Activated CD8-positive, alpha-beta T cell treated with anti-CD3 and anti-CD28 coated beads for 36 hours (primary cell): Measurements from ENCODE around the gene ARHGAP44. TPM values are rescaled to one million over a fixed set of nuclear protein-coding genes. Genes with fewer than 3 reads are reported as not detected.

Experiments used
- ATAC-seq: fragments of 200-7000 bp; cut with Tn5 transposase; one replicate; pipeline ENCODE4 v1.10.0; 2021; ENCODE audit warnings: mild to moderate bottlenecking, moderate library complexity
- CTCF ChIA-PET: fragments of 350-600 bp; sonication (Branson Sonifier 250); formaldehyde crosslinking; loops from one replicate; lab custom pipeline; 2021; ENCODE audit warnings: antibody characterized with exemption; lab: Charles Lee
- POLR2A ChIA-PET: fragments of 350-600 bp; sonication (Branson Sonifier 250); formaldehyde crosslinking; loops from one replicate; lab custom pipeline; 2021; ENCODE audit warnings: antibody characterized with exemption; lab: Charles Lee
- DNase-seq: peaks from one replicate; pipeline ENCODE4 v3.0.0-alpha.2; 2020
- H3K27ac Mint-ChIP-seq: one replicate; pipeline ENCODE4 v1.8.0; 2021; ENCODE audit warnings: mild to moderate bottlenecking, mixed read lengths
- H3K27me3 Mint-ChIP-seq: one replicate; pipeline ENCODE4 v1.8.0; 2021; ENCODE audit warnings: mixed read lengths
- H3K36me3 Mint-ChIP-seq: one replicate; pipeline ENCODE4 v1.8.0; 2021; ENCODE audit warnings: low read depth, mixed read lengths
- H3K4me1 Mint-ChIP-seq: one replicate; pipeline ENCODE4 v1.8.0; 2021; ENCODE audit warnings: low read depth, mixed read lengths
- H3K4me3 Mint-ChIP-seq: one replicate; pipeline ENCODE4 v1.8.0; 2021; ENCODE audit warnings: mild to moderate bottlenecking, moderate library complexity, mixed read lengths
- H3K9me3 Mint-ChIP-seq: one replicate; pipeline ENCODE4 v1.8.0; 2021; ENCODE audit warnings: mixed read lengths
- CTCF ChIP-seq: fragments of 200-600 bp; IDR thresholded peaks from one replicate; pipeline ENCODE4 v1.8.0; 2022; ENCODE audit warnings: antibody characterized with exemption, mild to moderate bottlenecking
- intact Hi-C: fragments of 100-400 bp; cut with micrococcal nuclease; formaldehyde crosslinking; loops from one replicate; pipeline ENCODE4 v1.10.0; 2022
- total RNA-seq, 2 experiments: library from RNA; stranded (reverse); gene quantifications; one replicate each; pipeline ENCODE4 v1.2.3, GENCODE V29; 2021

The ARHGAP44 gene
- total RNA-seq, 2 experiments from 2014 or later, result 0.22 to 0.50 TPM

GRCh38 chr17:13030459-13031300, 241.4 kb downstream of the ARHGAP44 start:
- peak; percentile 74 for ATAC-seq
- H3K4me3 Mint-ChIP-seq, result no peak overlapping the region
- CTCF ChIA-PET, result interaction anchor here (0.6 to 6.1 kb wide), 27 partner anchors 7 to 1896 kb away, joined by 3 to 214 read pairs (median 5); partner anchors contain the start of gene ELAC2

GRCh38 chr17:13031718-13032350, 242.5 kb downstream of the ARHGAP44 start:
- H3K4me1 Mint-ChIP-seq, result peaks cover 6% of the 10 kb centered on the region
- H3K9me3 Mint-ChIP-seq, result no peaks in the 10 kb centered on the region
- TF ChIP-seq CTCF, result peak; percentile 84
- ChIA-PET CTCF (interaction anchor here (1.1 to 6.1 kb wide), 12 partner anchors 8 to 1895 kb away, joined by 3 to 214 read pairs (median 7); partner anchors contain the start of gene ELAC2), POLR2A (interaction anchor here (1.2 kb wide), 1 partner anchor 13 kb away, joined by 5 read pairs; the partner anchor contains the start of gene ELAC2)
- DNase-seq (peak; percentile 65), ATAC-seq (peak; percentile 79)
- intact Hi-C loops, result no loop called here
- H3K27ac Mint-ChIP-seq, result peak overlapping the region; percentile 48
- no peaks in the 10 kb centered on the region for H3K36me3 Mint-ChIP-seq
- peaks cover 2% of the 10 kb centered on the region for H3K27me3 Mint-ChIP-seq
- no peak overlapping the region for H3K4me3 Mint-ChIP-seq

More at GRCh38 chr17:13030459-13031300, 241.4 kb downstream of the ARHGAP44 start:
- Mint-ChIP-seq H3K36me3 (no peaks in the 10 kb centered on the region), H3K9me3 (no peaks in the 10 kb centered on the region), H3K4me1 (peaks cover 6% of the 10 kb centered on the region), H3K27me3 (peaks cover 8% of the 10 kb centered on the region), H3K27ac (no peak overlapping the region)
- POLR2A ChIA-PET, result interaction anchor here (0.6 to 1.4 kb wide), 3 partner anchors 12 to 1271 kb away, joined by 3 to 11 read pairs (median 3); partner anchors contain the start of gene ELAC2
- intact Hi-C loops, result no loop called here
- peak; percentile 79 for TF ChIP-seq CTCF
- peak; percentile 68 for DNase-seq

- ATAC-seq (no peak), DNase-seq (no peak)
- no peaks in the 10 kb centered on the region for H3K27me3 Mint-ChIP-seq
- TF ChIP-seq CTCF, result no peak
- H3K4me1 Mint-ChIP-seq, result peaks cover 6% of the 10 kb centered on the region
- H3K27ac Mint-ChIP-seq, result no peak overlapping the region
- intact Hi-C loops, result no loop called here
- POLR2A ChIA-PET, result no interaction called here
- no peaks in the 10 kb centered on the region for H3K9me3 Mint-ChIP-seq
- CTCF ChIA-PET, result no interaction called here
- H3K4me3 Mint-ChIP-seq, result no peak overlapping the region
- no peaks in the 10 kb centered on the region for H3K36me3 Mint-ChIP-seq
These were observed 246.1 kb downstream of the ARHGAP44 start for GRCh38 chr17:13035420-13035819.

- intact Hi-C loops, result no loop called here
- ChIA-PET POLR2A (no interaction called here), CTCF (no interaction called here)
- Mint-ChIP-seq H3K27ac (no peak overlapping the region), H3K36me3 (no peaks in the 10 kb centered on the region), H3K27me3 (no peaks in the 10 kb centered on the region), H3K4me1 (peaks cover 3% of the 10 kb centered on the region), H3K9me3 (no peaks in the 10 kb centered on the region), H3K4me3 (no peak overlapping the region)
- DNase-seq, result no peak
- no peak for TF ChIP-seq CTCF
- no peak for ATAC-seq
These were observed 247.5 kb downstream of the ARHGAP44 start for GRCh38 chr17:13036751-13037150.
